Fibroblast of the aortic adventitia (primary cell): ENCODE measurements around the gene KCNH1. TPM values are rescaled to one million over a fixed set of nuclear protein-coding genes. Genes with fewer than 3 reads are reported as not detected.

Experiments used
- DNase-seq: peaks from one replicate; pipeline ENCODE4 v3.0.0-alpha.2; 2010; ENCODE audit warnings: low read depth
- H3K4me3 ChIP-seq: 2 replicates; pipeline ENCODE4 v1.5.1; 2011; ENCODE audit warnings: low read depth, mild to moderate bottlenecking, control low read depth, low read length, moderate library complexity
- CTCF ChIP-seq: IDR thresholded peaks from 2 replicates; pipeline ENCODE4 v1.5.1; 2011; ENCODE audit warnings: mild to moderate bottlenecking, low read length, control low read depth, inconsistent platforms; ENCODE audit not compliant: insufficient read depth
- total RNA-seq: library from RNA; depleted of rRNA; stranded (reverse); fragments of >200 nt; gene quantifications from 2 replicates; pipeline ENCODE4 v1.2.3, GENCODE V29; 2012; ENCODE audit warnings: low replicate concordance

KCNH1 gene
- total RNA-seq, 1 donor = not detected

- H3K4me3 ChIP-seq = no peak overlapping the region
- TF ChIP-seq CTCF = no peak
- no peak for DNase-seq
Measured at GRCh38 chr1:210912752-210913151, 221.2 kb downstream of the KCNH1 start.

DNA sequence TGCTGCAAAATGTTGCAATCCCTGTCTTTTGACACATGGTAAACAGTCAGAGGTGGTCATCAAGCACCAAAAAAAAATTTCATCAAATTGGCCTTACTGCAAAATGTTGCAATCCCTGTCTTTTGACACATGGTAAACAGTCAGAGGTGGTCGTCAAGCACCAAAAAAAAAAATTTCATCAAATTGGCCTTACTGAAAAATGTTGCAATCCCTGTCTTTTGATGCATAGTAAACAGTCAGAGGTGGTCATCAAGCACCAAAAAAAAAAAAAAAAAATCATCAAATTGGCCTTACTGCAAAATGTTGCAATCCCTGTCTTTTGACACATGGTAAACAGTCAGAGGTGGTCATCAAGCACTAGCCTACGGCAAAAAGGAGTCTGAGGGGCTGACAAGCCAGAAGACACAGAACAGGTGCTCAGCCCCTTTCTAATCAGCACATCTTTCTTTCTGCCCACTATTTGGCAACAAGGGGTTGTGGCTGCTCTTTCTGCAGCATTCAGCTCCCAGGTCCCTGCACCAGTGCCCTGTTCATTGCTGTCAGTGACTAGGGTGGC, 223.8 kb downstream of the KCNH1 start:
- DNase-seq = no peak
- TF ChIP-seq CTCF = no peak
- H3K4me3 ChIP-seq = no peak overlapping the region

- DNase-seq = no peak
Measured at GRCh38 chr1:210908791-210909190, 225.2 kb downstream of the KCNH1 start.

GRCh38 chr1:210908257-210908656, 225.7 kb downstream of the KCNH1 start:
- no peak overlapping the region for H3K4me3 ChIP-seq
- TF ChIP-seq CTCF = no peak
- DNase-seq = no peak

More at GRCh38 chr1:210908791-210909190, 225.2 kb downstream of the KCNH1 start:
- TF ChIP-seq CTCF = no peak
- no peak overlapping the region for H3K4me3 ChIP-seq

- no peak for DNase-seq
- H3K4me3 ChIP-seq = no peak overlapping the region
- no peak for TF ChIP-seq CTCF
Measured at GRCh38 chr1:210907251-210907805, 226.6 kb downstream of the KCNH1 start.

DNA sequence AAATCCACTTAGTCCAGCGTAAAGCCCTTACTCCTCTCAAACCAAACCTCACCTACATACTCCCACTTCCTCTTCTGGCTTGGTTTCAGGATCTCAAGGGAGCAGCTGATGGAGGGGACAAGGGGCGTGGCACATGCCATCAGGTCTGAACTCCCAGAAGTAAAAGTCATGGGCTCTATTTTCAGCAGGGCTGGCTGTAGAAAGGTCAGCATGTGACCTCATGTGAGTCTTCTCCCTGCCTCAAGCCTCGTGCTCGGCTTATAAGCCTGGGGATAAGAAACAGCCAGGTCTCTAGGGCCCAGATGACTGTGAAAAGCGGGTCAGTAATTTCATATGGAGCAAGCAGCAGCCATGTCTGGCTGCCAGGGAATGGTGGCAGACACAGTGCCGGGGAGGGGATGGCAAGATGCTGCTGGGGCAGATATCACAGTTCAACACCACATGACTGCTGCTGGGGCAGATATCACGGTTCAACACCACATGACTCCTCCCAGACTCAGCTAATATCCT, 227.9 kb downstream of the KCNH1 start:
- no peak for TF ChIP-seq CTCF
- DNase-seq = no peak

More for the DNA sequence above, 227.9 kb downstream of the KCNH1 start:
- H3K4me3 ChIP-seq = no peak overlapping the region
